RWPE1 (cell line): Measurements from ENCODE around the gene ZFP92.

ENCODE experiments used
- CTCF ChIA-PET: fragments of 350-600 bp; sonication (Branson Sonifier 250); formaldehyde crosslinking; extraction: SDS; loops from one replicate; lab custom pipeline; 2021; lab: Yijun Ruan, JAX
- POLR2A ChIA-PET: fragments of 400-600 bp; formaldehyde crosslinking; extraction: SDS; loops from one replicate; lab custom pipeline; 2020; ENCODE audit warnings: antibody characterized with exemption; ENCODE audit not compliant: low non-redundant PET; lab: Yijun Ruan, JAX
- DNase-seq: peaks from one replicate; pipeline ENCODE4 v3.0.0; 2012; ENCODE audit warnings: low spot score
- H3K27ac ChIP-seq: fragments of 450-650 bp; 2 replicates; pipeline ENCODE4 v1.5.1; 2017
- CTCF ChIP-seq: fragments of 450-650 bp; conservative IDR thresholded peaks from 2 replicates; pipeline ENCODE4 v1.5.1; 2017; ENCODE audit warnings: low read depth, mild to moderate bottlenecking

Gene ZFP92

GRCh38 chrX:153411255-153411987 lies at the start of gene ZFP92:
Gene ZFP92 (plus strand): TSS chrX:153411472. CDS start chrX:153418323, 6,851 bp downstream.
- ChIA-PET CTCF (no interaction called here), POLR2A (no interaction called here)
- H3K27ac ChIP-seq = no peak within 1 kb of the TSS
- TF ChIP-seq CTCF = no peak
- no peak for DNase-seq

- ChIA-PET POLR2A (no interaction called here), CTCF (no interaction called here)
- no peak overlapping the region for H3K27ac ChIP-seq
- TF ChIP-seq CTCF = no peak
- DNase-seq = no peak
These were observed 49.4 kb upstream of the ZFP92 start for GRCh38 chrX:153361781-153362397.

- DNase-seq = no peak
- POLR2A ChIA-PET = no interaction called here
- CTCF ChIA-PET = no interaction called here
- no peak for TF ChIP-seq CTCF
- H3K27ac ChIP-seq = no peak overlapping the region
These were observed 45.6 kb upstream of the ZFP92 start for GRCh38 chrX:153365670-153366069.

GRCh38 chrX:153366119-153366518 lies 45.2 kb upstream of the ZFP92 start:
- CTCF ChIA-PET = no interaction called here
- POLR2A ChIA-PET = no interaction called here
- DNase-seq = no peak
- no peak for TF ChIP-seq CTCF
- H3K27ac ChIP-seq = no peak overlapping the region

GRCh38 chrX:153366878-153367538 lies 44.3 kb upstream of the ZFP92 start:
- POLR2A ChIA-PET = no interaction called here
- CTCF ChIA-PET = no interaction called here
- H3K27ac ChIP-seq = no peak overlapping the region
- DNase-seq = no peak
- no peak for TF ChIP-seq CTCF

GRCh38 chrX:153370293-153371055 lies 40.8 kb upstream of the ZFP92 start:
- POLR2A ChIA-PET = no interaction called here
- no peak for TF ChIP-seq CTCF
- H3K27ac ChIP-seq = no peak overlapping the region
- CTCF ChIA-PET = no interaction called here
- DNase-seq = no peak
